Activated CD4-positive, alpha-beta T cell treated with anti-CD3 and anti-CD28 coated beads, Interleukin-10, Interleukin-2, amounts not matched to agents 100 ng/mL and 50 ng/mL, durations not matched to agents 16 hours and 8 hours (primary cell): ENCODE data around the gene SEMA5B.

Experiments used
- DNase-seq: peaks from one replicate; pipeline ENCODE4 v3.0.0-alpha.2; 2020

The SEMA5B gene

DNA sequence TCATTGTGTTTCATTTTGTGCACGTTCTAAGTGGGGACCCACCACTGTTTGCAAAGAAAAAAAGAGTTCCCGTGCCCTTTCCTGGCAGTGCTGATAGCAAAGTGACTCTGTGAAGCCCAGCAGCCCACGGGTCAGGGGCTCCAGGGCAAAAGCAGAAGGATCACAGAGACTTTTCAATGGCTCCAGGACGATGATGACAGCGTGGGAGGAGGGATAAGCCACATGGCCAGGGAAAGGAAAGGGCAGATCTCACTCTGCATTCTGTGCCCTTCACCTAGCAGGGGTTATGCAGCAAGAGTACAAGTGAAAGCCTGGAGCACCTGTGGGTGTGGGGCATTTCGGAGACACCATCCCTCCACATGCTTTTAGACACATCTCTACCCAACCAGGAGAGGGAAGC, 35.4 kb downstream of the SEMA5B start:
- DNase-seq: no peak

DNA sequence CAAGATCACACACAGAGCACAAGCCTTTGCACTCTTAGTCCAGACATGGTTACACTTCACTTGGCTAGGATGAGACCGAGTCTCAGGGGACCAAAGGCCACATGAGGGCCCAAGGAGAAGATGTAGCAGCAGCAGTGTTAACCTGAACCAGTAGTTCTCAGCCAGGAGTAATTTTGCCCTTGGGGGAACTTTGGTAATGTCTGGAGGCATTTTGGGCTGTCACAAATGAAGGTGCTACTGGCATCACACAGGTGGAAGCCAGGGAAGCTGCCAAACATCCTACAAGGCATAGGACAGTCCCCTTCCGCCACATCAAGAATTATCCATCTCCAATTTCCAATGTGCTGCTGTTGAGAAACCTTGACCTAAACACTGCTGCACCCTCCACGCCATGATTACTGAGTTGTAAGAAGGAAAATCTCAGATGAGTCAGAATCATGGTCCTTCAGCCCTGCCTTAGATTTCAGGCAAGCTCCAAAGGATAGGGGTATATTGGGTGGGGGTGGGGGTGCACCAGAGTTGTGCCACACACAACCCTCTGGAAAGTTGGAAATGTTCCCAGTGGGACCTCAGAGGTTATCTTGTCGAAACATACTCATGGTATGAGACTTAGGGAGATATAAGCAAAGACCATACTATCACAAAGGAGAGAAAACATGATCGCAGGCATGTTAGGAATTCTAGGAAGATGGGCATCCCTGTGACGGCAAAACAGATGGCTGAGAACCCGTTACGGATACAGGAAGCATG, 36.2 kb downstream of the SEMA5B start:
- no peak for DNase-seq

DNA sequence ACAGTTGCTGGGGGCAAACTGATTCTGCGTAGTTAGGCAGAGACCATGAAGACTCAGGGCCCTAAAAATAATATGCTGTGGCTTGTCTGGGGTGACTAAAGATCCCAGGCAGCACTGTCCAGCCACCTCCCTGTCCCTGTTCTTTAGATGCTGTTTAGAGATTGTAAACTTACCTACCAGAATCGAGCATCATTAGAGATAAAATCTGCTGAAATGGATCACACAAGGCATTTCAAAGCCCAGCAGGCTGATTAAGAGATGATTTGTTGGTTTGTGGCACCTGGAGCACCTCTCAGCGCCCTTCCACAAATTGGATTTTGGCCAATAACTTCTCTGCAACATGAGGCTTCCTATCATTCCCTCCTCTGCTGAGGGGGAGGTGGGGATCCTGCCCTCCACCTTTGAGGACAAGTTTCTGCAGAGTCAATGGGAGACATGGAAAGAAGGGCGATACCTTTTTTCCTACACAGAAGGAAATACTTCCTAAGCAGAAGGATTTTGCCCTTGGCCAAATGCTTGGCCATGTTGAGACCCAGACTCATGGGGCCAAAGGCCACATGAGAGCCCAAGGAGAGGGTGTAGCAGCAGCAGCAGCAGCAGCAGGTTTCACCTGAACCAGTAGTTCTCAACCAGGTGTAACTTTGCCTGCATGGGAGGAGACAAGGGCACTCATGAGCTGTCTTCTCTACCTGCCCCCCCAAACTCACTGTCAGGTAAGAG, 37.5 kb downstream of the SEMA5B start:
- no peak for DNase-seq

- DNase-seq: no peak
Observed at GRCh38 chr3:122988508-122988907, 39.1 kb downstream of the SEMA5B start.

DNA sequence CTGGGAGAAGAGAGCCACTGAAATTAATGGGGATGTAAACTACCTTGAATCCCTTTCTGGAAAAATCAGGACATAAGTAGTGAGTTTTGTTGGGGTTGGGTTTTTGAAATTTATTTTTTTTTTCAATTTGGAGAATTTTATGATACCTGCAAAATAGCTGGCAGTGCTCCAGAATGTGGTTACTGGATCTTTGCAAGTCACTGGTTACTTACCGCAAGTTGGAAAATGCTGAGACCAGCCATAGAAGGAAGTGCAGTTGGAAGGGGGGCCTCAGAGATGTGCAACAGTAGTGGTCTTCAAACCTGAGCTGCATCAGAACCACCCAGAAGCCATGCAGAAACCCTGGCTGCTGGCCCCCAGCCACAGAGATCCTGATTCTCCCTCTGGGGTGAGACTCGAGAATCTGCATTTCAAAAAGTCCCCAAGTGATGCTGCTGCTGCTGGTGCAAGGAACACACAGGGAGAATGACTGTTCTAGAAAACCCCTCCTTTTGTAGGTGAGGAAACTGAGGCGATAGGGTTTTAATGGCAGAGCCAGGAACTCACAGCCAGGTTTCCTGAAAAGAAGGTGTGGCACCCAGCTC, 39.7 kb downstream of the SEMA5B start:
- DNase-seq: no peak

- DNase-seq: no peak
Observed at GRCh38 chr3:122987231-122987630, 40.3 kb downstream of the SEMA5B start.

- no peak for DNase-seq
Observed at GRCh38 chr3:122986693-122987179, 40.8 kb downstream of the SEMA5B start.

DNA sequence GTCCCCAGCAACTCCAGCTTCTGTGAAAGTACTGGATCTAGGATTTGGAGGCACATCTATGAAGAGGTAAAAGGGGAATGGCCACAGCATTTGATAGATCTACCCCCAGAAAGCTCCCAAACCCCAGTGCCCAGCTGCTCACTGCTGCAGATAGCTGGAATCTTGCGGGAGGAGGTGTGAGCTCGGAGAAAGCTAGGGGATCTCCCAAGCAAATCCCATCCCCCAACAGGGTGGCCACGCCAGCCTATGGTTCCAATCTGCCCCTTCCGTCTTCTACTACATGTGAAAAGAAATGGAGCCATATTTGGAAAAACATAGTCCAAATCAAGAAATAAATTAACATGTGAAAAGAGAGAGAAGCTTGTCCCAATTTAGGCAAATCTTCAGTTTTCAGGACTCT, 42.0 kb downstream of the SEMA5B start:
- no peak for DNase-seq

- no peak for DNase-seq
Observed at GRCh38 chr3:122984650-122985049, 42.9 kb downstream of the SEMA5B start.

DNA sequence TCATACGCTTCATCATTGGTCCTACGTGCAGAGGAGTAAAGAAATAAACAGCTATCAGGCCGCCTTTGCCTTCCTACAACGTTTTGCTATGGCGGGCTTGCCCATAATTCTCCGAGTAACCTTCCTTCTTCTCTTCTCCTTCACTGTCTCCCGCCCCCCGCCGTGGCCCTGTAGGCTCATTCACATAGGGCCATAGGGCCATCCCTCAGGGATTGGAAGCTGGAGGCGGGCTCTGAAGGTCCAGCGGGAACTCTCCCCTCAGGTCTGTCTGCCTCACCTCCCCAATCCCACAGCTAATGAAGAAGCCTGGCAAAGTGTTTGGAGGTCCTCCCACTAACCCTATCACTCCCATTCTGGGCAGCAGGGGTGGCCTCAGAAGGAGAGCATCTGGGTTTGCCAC, 43.6 kb downstream of the SEMA5B start:
- DNase-seq: no peak

- no peak for DNase-seq
Observed at GRCh38 chr3:122982216-122983185, 45.1 kb downstream of the SEMA5B start.

DNA sequence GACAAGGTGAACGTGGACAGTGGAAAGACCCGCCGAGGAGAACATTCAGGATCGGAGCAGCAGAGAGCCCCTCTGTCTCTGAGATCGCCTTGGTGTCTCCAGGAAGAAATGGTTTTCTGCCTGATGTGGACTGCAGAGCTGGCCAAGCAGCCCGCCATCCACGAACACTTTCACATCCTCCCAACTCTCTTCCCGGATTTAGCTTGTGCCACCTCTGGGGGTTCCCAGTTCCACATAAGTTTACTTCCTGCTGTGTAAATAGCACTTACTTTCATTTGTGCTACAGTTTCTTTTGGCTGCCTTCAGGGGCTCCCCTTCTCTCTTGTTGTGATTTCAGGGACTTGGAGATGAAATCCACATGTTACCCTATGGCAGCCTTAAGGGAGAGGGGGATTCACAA, 48.4 kb downstream of the SEMA5B start:
- DNase-seq: no peak

- no peak for DNase-seq
Observed at GRCh38 chr3:122978569-122978968, 49.0 kb downstream of the SEMA5B start.

DNA sequence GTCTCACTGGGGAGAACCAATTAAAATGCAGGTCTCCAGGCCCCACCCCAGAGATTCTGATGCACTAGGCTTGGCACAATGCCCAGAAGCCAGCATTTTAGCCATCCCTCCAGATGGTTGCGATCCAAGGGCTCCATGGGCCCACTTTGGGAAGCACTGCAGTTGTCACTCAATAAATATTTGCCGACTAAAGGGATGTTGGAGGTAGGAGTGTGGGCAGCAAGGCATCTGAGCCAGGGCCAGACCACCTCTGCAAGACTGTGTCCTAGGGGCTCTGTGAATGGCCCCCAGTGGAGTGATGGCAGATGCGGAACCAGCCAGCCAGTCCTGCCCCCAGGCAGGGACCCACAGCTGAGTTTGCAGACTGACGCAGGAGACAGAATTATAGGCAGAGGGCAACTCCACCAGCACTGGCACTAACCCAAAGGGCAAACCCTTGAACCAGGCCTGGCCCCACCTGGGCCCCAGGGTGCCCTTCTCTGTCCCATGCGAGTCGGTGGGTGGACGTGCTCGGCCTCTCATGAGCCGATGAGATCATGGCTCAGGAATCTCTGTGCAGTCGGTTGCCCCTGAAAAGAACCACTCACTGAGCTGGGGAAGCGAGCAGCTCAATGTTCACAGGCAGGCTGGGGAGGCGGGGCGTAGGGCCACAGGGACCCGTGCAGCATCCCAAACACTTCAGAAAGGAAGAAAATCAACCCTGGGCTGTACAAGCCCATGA, 49.7 kb downstream of the SEMA5B start:
- no peak for DNase-seq

GRCh38 chr3:122975924-122976293, 51.7 kb downstream of the SEMA5B start:
- DNase-seq: peak; percentile 81

- DNase-seq: peak; percentile 85
Observed at GRCh38 chr3:122975163-122975923, 52.2 kb downstream of the SEMA5B start.

DNA sequence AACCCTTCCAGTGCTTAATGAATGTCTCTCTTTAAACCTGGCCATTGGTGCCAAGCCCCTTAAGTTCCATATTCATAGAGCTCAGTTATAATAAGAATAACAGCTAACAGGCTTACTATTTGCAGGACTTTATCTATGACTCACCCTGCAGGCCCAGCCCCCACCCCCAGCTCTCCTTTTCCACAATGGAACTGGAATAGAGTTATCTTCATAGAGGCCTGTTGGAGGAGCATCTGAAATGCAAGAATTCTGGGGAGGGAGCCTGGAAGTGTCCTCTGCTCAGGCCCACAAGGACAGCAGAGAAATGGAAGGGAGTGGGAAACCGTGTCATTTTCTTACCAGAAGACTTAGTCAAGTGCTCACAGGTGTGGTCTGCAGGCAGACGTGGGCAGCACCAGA, 52.8 kb downstream of the SEMA5B start:
- peak; percentile 30 for DNase-seq

DNA sequence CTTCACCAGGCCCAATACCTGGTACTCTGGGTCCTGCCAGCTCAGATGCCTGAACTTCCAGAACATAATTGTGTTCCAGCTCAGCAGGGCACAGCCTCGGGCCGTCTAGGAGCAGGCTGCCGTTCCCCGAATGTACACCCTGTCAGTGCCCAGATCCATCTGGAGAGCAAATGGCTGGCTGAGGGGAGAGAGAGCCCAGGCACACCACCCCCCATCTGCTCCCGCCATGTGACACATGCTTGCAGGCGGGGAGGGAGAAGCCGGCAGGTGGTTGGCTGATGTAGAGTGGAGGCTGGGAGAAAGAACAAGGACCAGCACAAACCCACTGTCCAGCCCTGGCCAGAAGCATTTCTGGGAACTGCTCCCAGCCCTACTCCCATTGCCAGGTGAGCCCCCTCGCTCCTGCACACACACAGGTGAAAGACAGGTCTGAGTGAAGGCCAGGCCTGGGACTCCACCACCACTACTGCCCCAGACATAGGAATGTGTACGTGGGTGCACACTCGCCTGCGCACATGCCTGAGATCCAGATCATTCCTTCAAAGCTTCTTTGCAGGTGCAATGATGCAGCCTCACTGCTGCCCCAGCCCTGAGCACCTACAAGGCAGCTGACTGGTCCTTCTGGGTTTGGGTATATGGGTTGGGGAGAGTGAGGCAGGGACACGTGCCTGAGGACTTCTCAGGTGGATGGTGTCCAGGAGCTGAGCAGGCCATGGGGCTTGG, 53.5 kb downstream of the SEMA5B start:
- DNase-seq: no peak

GRCh38 chr3:122972141-122972540, 55.4 kb downstream of the SEMA5B start:
- DNase-seq: no peak

- DNase-seq: no peak
Observed at GRCh38 chr3:122969585-122970469, 57.7 kb downstream of the SEMA5B start.
